Mucosa of stomach (tissue), 1 donor: ENCODE data around the gene CARHSP1.

Experiments
- H3K27me3 ChIP-seq: one replicate; pipeline ENCODE4 v1.7.0; 2013; ENCODE audit warnings: mild to moderate bottlenecking, low read length; ENCODE audit not compliant: control insufficient read depth, insufficient read depth
- H3K36me3 ChIP-seq: one replicate; pipeline ENCODE4 v1.7.0; 2013; ENCODE audit warnings: low read length; ENCODE audit not compliant: control insufficient read depth, insufficient read depth
- H3K4me1 ChIP-seq: one replicate; pipeline ENCODE4 v1.7.0; 2013; ENCODE audit warnings: mild to moderate bottlenecking, low read length; ENCODE audit not compliant: control insufficient read depth, insufficient read depth
- H3K4me3 ChIP-seq: one replicate; pipeline ENCODE4 v1.7.0; 2013; ENCODE audit warnings: low read length
- H3K9ac ChIP-seq: one replicate; pipeline ENCODE4 v1.7.0; 2013; ENCODE audit warnings: mild to moderate bottlenecking, low read length, moderate library complexity
- H3K9me3 ChIP-seq: one replicate; pipeline ENCODE4 v1.7.0; 2013; ENCODE audit warnings: mild to moderate bottlenecking, low read length, moderate library complexity; ENCODE audit not compliant: control insufficient read depth
- donor health status: Pancreatic carcinoma.

The CARHSP1 gene

GRCh38 chr16:8889893-8890548, 21.2 kb upstream of the CARHSP1 start:
- Histone ChIP-seq H3K27me3 (peaks cover 9% of the 10 kb centered on the region), H3K9ac (no peak overlapping the region), H3K4me1 (peaks cover 14% of the 10 kb centered on the region), H3K36me3 (peaks cover 25% of the 10 kb centered on the region), H3K9me3 (no peaks in the 10 kb centered on the region), H3K4me3 (no peak overlapping the region)

GRCh38 chr16:8888951-8889892, 20.4 kb upstream of the CARHSP1 start:
- Histone ChIP-seq H3K4me3 (no peak overlapping the region), H3K27me3 (peaks cover 10% of the 10 kb centered on the region), H3K9ac (no peak overlapping the region), H3K4me1 (peaks cover 22% of the 10 kb centered on the region), H3K36me3 (peaks cover 19% of the 10 kb centered on the region), H3K9me3 (no peaks in the 10 kb centered on the region)

- peaks cover 13% of the 10 kb centered on the region for H3K27me3 ChIP-seq
- no peaks in the 10 kb centered on the region for H3K9me3 ChIP-seq
- no peak overlapping the region for H3K4me3 ChIP-seq
- H3K4me1 ChIP-seq = peaks cover 25% of the 10 kb centered on the region
- H3K36me3 ChIP-seq = peaks cover 8% of the 10 kb centered on the region
- H3K9ac ChIP-seq = no peak overlapping the region
These were observed 19.2 kb upstream of the CARHSP1 start for GRCh38 chr16:8887952-8888560.

- Histone ChIP-seq H3K27me3 (peaks cover 17% of the 10 kb centered on the region), H3K36me3 (peaks cover 8% of the 10 kb centered on the region), H3K9ac (no peak overlapping the region), H3K9me3 (no peaks in the 10 kb centered on the region), H3K4me3 (no peak overlapping the region), H3K4me1 (peaks cover 25% of the 10 kb centered on the region)
These were observed 18.6 kb upstream of the CARHSP1 start for GRCh38 chr16:8887431-8887765.

GRCh38 chr16:8886593-8887430, 18.0 kb upstream of the CARHSP1 start:
- Histone ChIP-seq H3K4me3 (no peak overlapping the region), H3K4me1 (peaks cover 25% of the 10 kb centered on the region), H3K9ac (no peak overlapping the region), H3K36me3 (peaks cover 8% of the 10 kb centered on the region), H3K27me3 (peaks cover 19% of the 10 kb centered on the region), H3K9me3 (no peaks in the 10 kb centered on the region)

- H3K27me3 ChIP-seq = peaks cover 19% of the 10 kb centered on the region
- H3K4me1 ChIP-seq = peaks cover 25% of the 10 kb centered on the region
- no peaks in the 10 kb centered on the region for H3K9me3 ChIP-seq
- no peak overlapping the region for H3K4me3 ChIP-seq
- H3K36me3 ChIP-seq = peaks cover 8% of the 10 kb centered on the region
- H3K9ac ChIP-seq = no peak overlapping the region
These were observed 17.1 kb upstream of the CARHSP1 start for GRCh38 chr16:8885674-8886592.

- no peak overlapping the region for H3K9ac ChIP-seq
- peaks cover 19% of the 10 kb centered on the region for H3K27me3 ChIP-seq
- peaks cover 32% of the 10 kb centered on the region for H3K4me1 ChIP-seq
- no peak overlapping the region for H3K4me3 ChIP-seq
- peaks cover 6% of the 10 kb centered on the region for H3K36me3 ChIP-seq
- H3K9me3 ChIP-seq = no peaks in the 10 kb centered on the region
These were observed 14.0 kb upstream of the CARHSP1 start for GRCh38 chr16:8882725-8883377.

GRCh38 chr16:8882041-8882617, 13.3 kb upstream of the CARHSP1 start, which contains the start of gene LITAFD:
Gene LITAFD (plus strand): TSS chr16:8882351. CDS start chr16:8884356, 2,005 bp downstream.
- H3K27me3 ChIP-seq = peaks cover 19% of the 10 kb centered on the region
- H3K9me3 ChIP-seq = no peaks in the 10 kb centered on the region

GRCh38 chr16:8880839-8881510, 12.2 kb upstream of the CARHSP1 start:
- Histone ChIP-seq H3K4me1 (peaks cover 28% of the 10 kb centered on the region), H3K4me3 (no peak overlapping the region), H3K9ac (no peak overlapping the region), H3K9me3 (no peaks in the 10 kb centered on the region), H3K27me3 (peaks cover 16% of the 10 kb centered on the region), H3K36me3 (no peaks in the 10 kb centered on the region)

More at GRCh38 chr16:8882041-8882617, 13.3 kb upstream of the CARHSP1 start, which contains the start of gene LITAFD:
- H3K36me3 ChIP-seq = no peaks in the 10 kb centered on the region
- H3K4me1 ChIP-seq = peaks cover 32% of the 10 kb centered on the region
- no peak within 1 kb of the TSS for H3K9ac ChIP-seq
- H3K4me3 ChIP-seq = no peak within 1 kb of the TSS

GRCh38 chr16:8878523-8878911, 9.7 kb upstream of the CARHSP1 start:
- H3K4me1 ChIP-seq = peaks cover 7% of the 10 kb centered on the region
- no peak overlapping the region for H3K9ac ChIP-seq
- H3K36me3 ChIP-seq = no peaks in the 10 kb centered on the region
- peaks cover 6% of the 10 kb centered on the region for H3K27me3 ChIP-seq
- no peaks in the 10 kb centered on the region for H3K9me3 ChIP-seq
- no peak overlapping the region for H3K4me3 ChIP-seq
